ENCODE results near the gene VAV1. TPM values are rescaled to one million over a fixed set of nuclear protein-coding genes. Genes with fewer than 3 reads are reported as not detected.

The VAV1 gene
- total and polyA plus RNA-seq, 2 of the 8 experiments (the other 6 are each of a cell fraction or from before 2014, with no cell fraction given) = 0.21 to 0.22 TPM

DNA sequence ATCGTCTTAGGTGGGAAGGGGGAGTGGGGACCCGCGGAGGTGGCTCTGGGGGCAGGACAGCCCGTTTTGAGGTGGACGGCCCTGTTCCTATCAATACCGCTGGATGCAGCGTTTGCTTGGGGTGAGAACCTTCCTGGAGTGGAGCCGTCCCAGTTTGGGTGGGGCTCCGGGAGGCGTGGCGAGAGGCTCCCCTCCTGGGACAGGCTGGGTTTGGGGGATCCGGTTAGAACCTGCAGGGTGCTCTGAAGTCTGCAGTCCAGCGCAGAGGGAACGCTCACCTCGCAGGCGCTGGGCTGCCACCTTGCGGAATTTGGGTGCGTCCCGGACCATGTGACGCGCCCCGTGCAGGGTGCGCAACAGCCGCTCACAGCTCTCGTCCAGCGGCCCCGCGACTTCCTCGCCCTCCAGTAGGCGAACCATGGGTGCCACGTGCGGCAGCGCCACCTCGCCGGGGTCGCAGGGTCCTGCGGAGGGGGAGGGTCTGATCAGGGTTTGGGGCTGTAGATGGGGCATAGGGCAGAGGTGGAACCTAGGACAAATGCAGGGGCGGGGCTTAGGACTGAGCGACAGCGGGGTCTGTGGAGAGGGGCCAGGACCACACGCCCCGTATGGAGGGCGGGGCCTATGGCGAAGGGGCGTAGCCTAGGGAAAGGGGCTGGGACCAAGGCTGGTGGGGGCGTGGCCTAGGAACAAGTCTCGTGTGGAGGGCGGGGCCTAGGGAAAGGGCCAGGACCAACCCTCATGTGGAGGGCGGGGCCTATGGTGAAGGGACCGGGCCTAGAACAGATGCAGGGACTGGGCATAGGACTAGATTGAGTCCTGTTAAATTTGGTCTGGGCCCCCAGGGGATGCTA lies 19.1 kb upstream of the VAV1 start (continued):
- TF ChIP-seq RFX5 (IDR thresholded peaks at IDR 0.05; ENCODE audit: borderline replicate concordance, low read depth, low read length) (no peak), GABPA (IDR thresholded peaks at IDR 0.05; ENCODE audit: borderline replicate concordance, insufficient read depth, low read length) (no peak), SIRT6 (IDR thresholded peaks at IDR 0.05; ENCODE audit: low read length) (no peak), CBX5 (IDR thresholded peaks at IDR 0.05; ENCODE audit: low read depth, low read length) (no peak)
- TF ChIP-seq, protein P1, sequence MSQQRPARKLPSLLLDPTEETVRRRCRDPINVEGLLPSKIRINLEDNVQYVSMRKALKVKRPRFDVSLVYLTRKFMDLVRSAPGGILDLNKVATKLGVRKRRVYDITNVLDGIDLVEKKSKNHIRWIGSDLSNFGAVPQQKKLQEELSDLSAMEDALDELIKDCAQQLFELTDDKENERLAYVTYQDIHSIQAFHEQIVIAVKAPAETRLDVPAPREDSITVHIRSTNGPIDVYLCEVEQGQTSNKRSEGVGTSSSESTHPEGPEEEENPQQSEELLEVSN (IDR thresholded peaks at IDR 0.05) = peak; percentile 78

Measured in H1 (cell line).